Esophagus (tissue), 2 donors: ENCODE measurements around the gene TMEM132D. TPM values are rescaled to one million over a fixed set of nuclear protein-coding genes. Genes with fewer than 3 reads are reported as not detected.
"Not testable (repeated sequence)": the region's sequence is repeated elsewhere in the genome, so short reads cannot be mapped to it uniquely, and the experiment has no call there.

Experiments
- H3K27ac ChIP-seq, 2 donors: one replicate each; pipeline ENCODE4 v1.5.1; 2013; ENCODE audit warnings: low read depth in 2 of 2, mild to moderate bottlenecking in 2 of 2, inconsistent platforms in 1 of 2, low read length in 1 of 2, moderate library complexity in 1 of 2
- H3K27me3 ChIP-seq, 2 donors: one replicate each; pipeline ENCODE4 v1.6.1; 2013; ENCODE audit warnings: low read length in 2 of 2, control low read depth in 1 of 2, mild to moderate bottlenecking in 1 of 2; ENCODE audit not compliant: insufficient read depth in 2 of 2, control insufficient read depth in 1 of 2
- H3K36me3 ChIP-seq, 2 donors: one replicate each; pipeline ENCODE4 v1.6.1; 2013; ENCODE audit warnings: low read length in 1 of 2; ENCODE audit not compliant: control insufficient read depth in 2 of 2, insufficient read depth in 2 of 2
- H3K4me1 ChIP-seq, 2 donors: one replicate each; pipeline ENCODE4 v1.6.1; 2013; ENCODE audit warnings: low read length in 1 of 2; ENCODE audit not compliant: control insufficient read depth in 2 of 2, insufficient read depth in 2 of 2
- H3K4me3 ChIP-seq, 2 donors: one replicate each; pipeline ENCODE4 v1.5.1; 2013; ENCODE audit warnings: low read length in 2 of 2, mild to moderate bottlenecking in 2 of 2, low read depth in 1 of 2, moderate library complexity in 1 of 2
- H3K9me3 ChIP-seq, 2 donors: one replicate each; pipeline ENCODE4 v1.6.1; 2013; ENCODE audit warnings: mild to moderate bottlenecking in 2 of 2, low read depth in 1 of 2, low read length in 1 of 2, moderate library complexity in 1 of 2; ENCODE audit not compliant: control insufficient read depth in 2 of 2, insufficient read depth in 1 of 2
- WGBS, 2 donors: extraction: QIAGEN DNeasy Blood & Tissue Kit; methylation state at CpG; one replicate each; pipeline ENCODE4 v1.1.7; 2013; 5-methylcytosine and 5-hydroxymethylcytosine counted together
- polyA plus RNA-seq, 2 donors: library from polyadenylated mRNA; stranded (reverse); fragments of 200-250 nt; gene quantifications; one replicate each; pipeline ENCODE4 v1.2.3, GENCODE V29; 2013
- donor health status: healthy with polysubstance abuse.
- donor health status: Bipolar disorder and iron deficiency.

Gene TMEM132D
- polyA plus RNA-seq, 2 donors = not detected

DNA sequence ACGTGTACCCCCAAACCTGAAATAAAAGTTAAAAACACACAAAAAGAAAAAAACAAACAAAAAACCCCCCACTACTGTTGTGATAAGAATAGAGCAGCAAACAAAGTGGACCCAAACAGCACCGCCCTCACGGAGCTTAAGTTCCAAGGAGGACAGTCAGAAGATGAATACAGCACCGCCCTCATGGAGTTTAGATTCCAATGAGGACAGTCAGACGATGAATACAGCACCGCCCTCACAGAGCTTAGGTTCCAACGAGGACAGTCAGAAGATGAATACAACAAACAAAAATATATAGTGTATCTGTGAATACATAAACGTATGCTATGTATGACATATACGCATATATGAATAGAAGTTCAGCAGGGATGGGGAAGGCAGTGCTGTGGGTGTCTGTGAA, 696.7 kb downstream of the TMEM132D start:
- Histone ChIP-seq H3K27me3 (no peaks in the 10 kb centered on the region), H3K27ac (no peak overlapping the region), H3K4me3 (no peak overlapping the region), H3K9me3 (peaks cover 3 to 7% of the 10 kb centered on the region in 2 donors), H3K4me1 (no peaks in the 10 kb centered on the region), H3K36me3 (no peaks in the 10 kb centered on the region)
- 84 to 85% methylated on average over 9 of the region's 9 CpGs for WGBS, 2 donors

DNA sequence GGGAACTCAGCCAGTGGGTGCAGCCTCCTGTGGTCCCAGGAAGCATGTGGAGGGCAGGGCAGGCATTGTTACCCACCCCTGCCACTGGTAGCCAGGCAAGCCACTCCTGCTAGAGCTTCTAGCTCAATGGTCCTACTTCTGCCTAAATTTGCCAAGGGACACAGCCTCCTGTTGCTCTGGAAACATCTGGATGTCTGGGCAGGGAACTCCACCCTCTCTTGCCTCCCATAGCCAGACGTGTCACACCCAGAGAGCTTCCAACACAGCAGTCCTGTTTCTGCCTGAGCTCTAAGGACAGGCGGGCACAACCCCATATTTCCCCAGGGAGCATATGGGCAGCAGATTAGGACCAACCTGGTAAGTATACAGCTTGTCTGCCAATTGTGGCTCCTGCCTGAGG, 700.4 kb downstream of the TMEM132D start:
- Histone ChIP-seq H3K4me1 (no peaks in the 10 kb centered on the region), H3K27me3 (no peaks in the 10 kb centered on the region)

DNA sequence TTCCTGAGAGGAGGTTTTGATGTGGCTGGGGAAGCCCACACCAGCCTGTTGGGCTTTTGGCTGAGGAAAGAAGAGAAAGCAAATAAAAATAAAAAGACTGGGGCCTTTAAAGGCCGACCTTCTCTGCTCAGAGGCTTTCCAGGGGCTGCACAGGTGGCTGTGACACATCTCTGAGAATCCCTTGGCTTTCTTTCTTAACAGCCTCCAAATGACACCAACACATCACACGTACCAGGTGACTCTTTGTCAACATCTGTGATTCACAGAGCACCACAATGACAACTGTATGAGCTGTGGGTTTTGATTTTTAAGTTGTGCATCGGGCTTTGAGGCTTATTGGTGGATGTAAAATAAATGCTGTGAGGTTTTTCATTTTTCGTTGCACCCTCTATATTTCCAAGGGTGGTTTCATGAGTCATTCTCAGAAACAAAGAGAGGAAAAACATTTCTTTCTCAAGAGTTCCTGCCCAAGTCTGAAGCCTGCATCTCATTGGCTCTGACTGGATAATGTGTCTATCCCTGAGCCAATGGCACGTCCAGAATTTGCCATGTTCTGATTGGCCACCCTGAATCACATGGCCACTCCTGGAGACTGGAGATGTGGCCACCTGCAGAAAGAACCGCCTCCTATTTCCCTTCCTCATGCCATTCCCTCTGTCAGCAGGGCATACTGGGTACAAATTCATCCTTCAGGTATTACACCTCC, 701.6 kb downstream of the TMEM132D start:
- no peaks in the 10 kb centered on the region for H3K4me1 ChIP-seq
- 43 to 45% methylated on average over 6 of the region's 6 CpGs for WGBS, 2 donors
- H3K4me3 ChIP-seq = no peak overlapping the region
- no peaks in the 10 kb centered on the region for H3K36me3 ChIP-seq
- peaks cover 3 to 7% of the 10 kb centered on the region in 2 donors for H3K9me3 ChIP-seq
- H3K27me3 ChIP-seq = no peaks in the 10 kb centered on the region
- H3K27ac ChIP-seq = no peak overlapping the region

More for the DNA sequence above, 700.4 kb downstream of the TMEM132D start:
- H3K9me3 ChIP-seq = peaks cover 3 to 9% of the 10 kb centered on the region in 2 donors
- H3K27ac ChIP-seq = no peak overlapping the region
- WGBS, 2 donors = 51 to 68% methylated on average over 2 of the region's 2 CpGs
- H3K36me3 ChIP-seq = no peaks in the 10 kb centered on the region
- no peak overlapping the region for H3K4me3 ChIP-seq

DNA sequence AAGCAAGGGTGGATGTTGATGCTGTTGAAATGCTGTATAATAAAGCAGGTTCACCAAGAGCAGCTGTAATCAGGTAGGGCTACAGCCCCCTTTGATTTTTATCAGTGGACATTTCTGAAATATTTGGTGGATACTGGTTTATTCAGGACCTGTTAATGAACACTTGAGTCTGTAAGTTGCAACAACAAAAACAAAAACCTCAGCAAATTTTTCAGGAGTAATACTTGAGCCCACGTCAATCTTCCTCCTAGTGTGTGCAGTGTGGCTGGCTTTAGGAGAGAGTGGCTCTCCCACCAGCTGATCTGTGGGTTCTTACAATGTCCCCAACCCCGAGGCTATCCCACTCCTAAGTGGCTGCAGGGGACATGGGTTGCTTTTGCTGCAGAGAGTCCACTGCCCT, 702.8 kb downstream of the TMEM132D start:
- H3K27me3 ChIP-seq = no peaks in the 10 kb centered on the region
- H3K4me3 ChIP-seq = no peak overlapping the region
- H3K36me3 ChIP-seq = no peaks in the 10 kb centered on the region
- no peak overlapping the region for H3K27ac ChIP-seq
- peaks cover 3 to 7% of the 10 kb centered on the region in 2 donors for H3K9me3 ChIP-seq
- H3K4me1 ChIP-seq = no peaks in the 10 kb centered on the region
- 68 to 71% methylated on average over 2 of the region's 2 CpGs for WGBS, 2 donors

DNA sequence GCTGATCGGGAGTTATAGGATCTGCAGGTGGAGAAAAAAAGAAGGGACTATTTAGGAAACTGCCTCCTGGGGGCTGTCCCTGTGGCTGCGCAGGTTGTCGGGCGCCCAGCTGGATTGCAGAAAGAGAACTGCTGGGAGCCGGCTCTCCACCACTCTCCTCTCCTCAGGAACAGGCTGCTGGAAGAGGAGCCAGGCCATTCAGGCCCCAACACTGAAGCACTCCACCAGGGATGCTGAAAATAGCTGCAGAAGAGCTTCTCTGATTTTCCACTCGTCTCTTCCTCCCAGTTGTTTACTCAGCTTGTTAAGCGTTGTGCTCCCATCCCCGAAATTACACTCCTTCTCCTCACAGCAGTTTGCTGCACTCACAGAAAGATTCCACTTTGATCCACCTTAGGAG, 703.2 kb downstream of the TMEM132D start:
- Histone ChIP-seq H3K4me1 (no peaks in the 10 kb centered on the region), H3K36me3 (no peaks in the 10 kb centered on the region), H3K4me3 (no peak overlapping the region), H3K27me3 (no peaks in the 10 kb centered on the region), H3K27ac (no peak overlapping the region), H3K9me3 (peaks cover 3 to 7% of the 10 kb centered on the region in 2 donors)
- 59 to 68% methylated on average over 8 of the region's 8 CpGs for WGBS, 2 donors

DNA sequence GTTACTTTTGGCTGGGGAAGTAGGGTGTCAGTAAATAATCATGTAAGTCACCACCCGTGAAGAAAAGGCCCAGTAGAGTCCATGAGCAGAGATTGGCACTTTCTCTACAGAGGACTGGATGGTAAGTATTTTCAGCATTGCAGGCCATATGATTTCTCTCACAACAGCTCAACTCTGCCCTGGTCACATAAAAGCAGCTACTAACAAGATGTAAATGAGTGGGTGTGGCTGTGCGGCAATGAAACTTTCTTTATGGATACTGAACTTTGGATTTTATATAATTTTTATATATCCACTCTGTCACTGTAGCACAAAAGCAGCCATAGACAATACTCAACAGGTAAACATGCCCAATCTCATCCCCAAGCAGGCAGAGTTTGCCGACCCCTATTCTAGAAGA, 706.9 kb downstream of the TMEM132D start:
- Histone ChIP-seq H3K36me3 (no peaks in the 10 kb centered on the region), H3K4me1 (no peaks in the 10 kb centered on the region), H3K27me3 (no peaks in the 10 kb centered on the region), H3K4me3 (no peak overlapping the region), H3K27ac (no peak overlapping the region), H3K9me3 (peaks cover 0 to 4% of the 10 kb centered on the region in 2 donors)
- 81 to 88% methylated on average over 3 of the region's 3 CpGs for WGBS, 2 donors

DNA sequence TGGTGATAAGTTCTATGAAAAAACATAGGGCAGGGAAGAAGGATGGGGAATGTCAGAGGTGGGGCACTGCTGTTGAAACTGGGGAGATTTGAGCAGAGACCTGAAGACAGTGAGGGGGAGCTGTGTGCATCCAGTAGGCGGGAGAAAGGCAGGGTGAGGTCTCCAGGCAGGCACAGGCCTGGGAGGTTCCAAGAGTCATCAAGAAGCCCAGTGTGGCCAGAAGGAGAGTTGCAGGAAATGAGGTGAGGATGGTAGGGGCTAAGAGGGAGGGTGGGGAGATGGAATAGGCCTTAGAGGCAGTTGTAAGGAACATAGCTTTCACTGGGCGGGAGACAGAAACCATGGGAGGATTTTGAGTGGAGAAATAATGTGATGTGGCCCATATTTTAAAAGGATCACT, 708.7 kb downstream of the TMEM132D start:
- Histone ChIP-seq H3K9me3 (peaks cover 3 to 4% of the 10 kb centered on the region in 2 donors), H3K27me3 (no peaks in the 10 kb centered on the region), H3K36me3 (no peaks in the 10 kb centered on the region), H3K4me1 (no peaks in the 10 kb centered on the region), H3K27ac (no peak overlapping the region), H3K4me3 (no peak overlapping the region)
- 80 to 84% methylated on average over 2 of the region's 2 CpGs for WGBS, 2 donors

DNA sequence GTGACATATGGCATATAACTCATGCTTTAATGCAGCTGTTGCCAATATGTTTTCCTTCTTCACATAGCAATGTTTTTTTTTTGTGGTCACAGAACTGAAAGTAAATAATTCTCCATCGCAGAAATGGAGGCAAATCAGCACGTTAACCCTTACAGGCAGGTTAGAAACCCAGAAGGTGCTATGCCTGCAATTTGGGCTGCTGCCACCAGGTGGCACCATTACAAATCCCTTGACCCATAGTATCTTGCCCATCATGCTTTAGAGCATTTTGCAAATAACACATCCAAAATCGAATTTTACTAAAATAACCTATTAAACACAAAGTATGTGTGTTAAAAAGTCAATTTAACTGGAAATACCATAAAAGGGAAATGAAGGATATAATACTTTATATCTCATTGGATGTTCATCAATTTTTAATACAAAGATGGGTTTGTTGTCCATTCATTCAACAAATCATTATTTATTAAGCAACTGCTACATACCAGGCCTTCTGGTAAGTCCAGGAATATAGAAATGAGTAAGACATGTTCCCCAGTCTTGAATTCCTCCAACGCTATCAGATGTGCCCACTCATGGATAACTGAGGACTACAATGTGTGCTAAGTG, 710.5 kb downstream of the TMEM132D start:
- Histone ChIP-seq H3K9me3 (peaks cover 3 to 4% of the 10 kb centered on the region in 2 donors), H3K4me3 (no peak overlapping the region), H3K36me3 (no peaks in the 10 kb centered on the region), H3K27ac (no peak overlapping the region), H3K27me3 (no peaks in the 10 kb centered on the region), H3K4me1 (no peaks in the 10 kb centered on the region)
- WGBS, 2 donors = 47 to 59% methylated on average over 4 of the region's 4 CpGs

DNA sequence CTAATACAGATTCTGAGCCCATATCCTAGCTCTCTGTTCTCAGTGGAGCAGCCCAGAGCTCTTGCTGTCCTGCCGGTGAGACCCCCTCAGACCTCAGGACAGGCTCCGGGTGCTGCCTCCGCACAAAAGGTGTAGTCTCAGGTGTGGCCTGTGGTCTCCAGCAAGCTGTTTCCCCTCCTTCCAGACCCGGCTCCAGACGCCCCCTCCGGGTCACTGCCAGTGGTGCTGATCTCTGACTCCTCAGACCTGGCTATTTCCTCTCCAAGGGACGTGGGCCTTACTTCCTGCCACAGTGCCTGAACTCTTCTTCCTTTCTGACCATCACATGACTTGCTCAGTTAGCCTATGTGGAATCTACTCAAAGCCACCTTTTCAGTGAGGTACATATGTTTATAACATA, 713.0 kb downstream of the TMEM132D start:
- H3K27ac ChIP-seq = no peak overlapping the region
- no peaks in the 10 kb centered on the region for H3K4me1 ChIP-seq
- WGBS, 2 donors = 48 to 53% methylated on average over 7 of the region's 7 CpGs
- no peaks in the 10 kb centered on the region for H3K36me3 ChIP-seq
- H3K4me3 ChIP-seq = no peak overlapping the region
- peaks cover 3 to 6% of the 10 kb centered on the region in 2 donors for H3K9me3 ChIP-seq
- H3K27me3 ChIP-seq = no peaks in the 10 kb centered on the region

DNA sequence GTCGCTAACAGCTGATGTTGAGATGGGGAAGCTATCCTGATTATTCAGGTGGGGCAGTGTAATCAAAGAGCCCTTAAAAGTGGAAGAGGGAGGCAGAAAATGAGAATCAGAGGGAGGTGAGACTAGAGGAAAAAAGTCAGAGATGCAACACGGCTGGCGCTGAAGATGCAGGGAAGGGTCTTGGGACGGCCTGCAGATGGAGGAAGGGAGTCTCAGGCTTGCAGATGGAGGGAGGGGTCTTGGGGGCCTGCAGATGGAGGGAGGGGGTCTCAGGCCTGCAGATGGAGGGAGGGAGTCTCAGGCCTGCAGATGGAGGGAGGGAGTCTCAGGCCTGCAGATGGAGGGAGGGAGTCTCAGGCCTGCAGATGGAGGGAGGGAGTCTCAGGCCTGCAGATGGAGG, 713.9 kb downstream of the TMEM132D start:
- not testable (repeated sequence) for H3K4me1 ChIP-seq, H3K4me3 ChIP-seq, H3K36me3 ChIP-seq, H3K9me3 ChIP-seq, H3K27ac ChIP-seq, H3K27me3 ChIP-seq
- WGBS, 2 donors = 68 to 75% methylated on average over 4 of the region's 4 CpGs
